Muscle of leg (tissue), 11 donors: Measurements from ENCODE around the gene PUS7L. TPM values are rescaled to one million over a fixed set of nuclear protein-coding genes. Genes with fewer than 3 reads are reported as not detected.

Experiments
- DNase-seq: peaks from one replicate; pipeline ENCODE4 v3.0.0; 2013
- H3K27ac ChIP-seq: one replicate; pipeline ENCODE4 v1.5.1; 2013; ENCODE audit warnings: mild to moderate bottlenecking, low read length, control low read depth
- H3K27me3 ChIP-seq: one replicate; pipeline ENCODE4 v1.6.1; 2013; ENCODE audit warnings: low read length; ENCODE audit not compliant: control insufficient read depth, insufficient read depth
- H3K36me3 ChIP-seq: one replicate; pipeline ENCODE4 v1.6.1; 2013; ENCODE audit warnings: low read length; ENCODE audit not compliant: control insufficient read depth, insufficient read depth
- H3K4me1 ChIP-seq: one replicate; pipeline ENCODE4 v1.6.1; 2013; ENCODE audit warnings: low read length; ENCODE audit not compliant: control insufficient read depth, insufficient read depth
- H3K4me3 ChIP-seq: one replicate; pipeline ENCODE4 v1.5.1; 2013; ENCODE audit warnings: low read length, control low read depth
- H3K9me3 ChIP-seq: replicated peaks from 2 replicates; pipeline ENCODE4 v1.6.1; 2013; ENCODE audit warnings: low read depth, low read length; ENCODE audit not compliant: control insufficient read depth
- WGBS: methylation state at CpG from one replicate; pipeline ENCODE4 v1.1.5; 2013; ENCODE audit warnings: missing lambda C conversion rate; ENCODE audit not compliant: insufficient coverage; 5-methylcytosine and 5-hydroxymethylcytosine counted together
- polyA plus RNA-seq, 8 donors: library from polyadenylated mRNA; unstranded; fragments of 120-200 nt; gene quantifications; one replicate each; pipeline versions ENCODE4 v1.2.1 to v1.2.3, GENCODE V29; 2013; ENCODE audit warnings: inconsistent platforms in 1 of 8, low replicate concordance in 1 of 8; ENCODE audit not compliant: insufficient read length in 8 of 8, insufficient read depth in 1 of 8
- total RNA-seq: library from RNA; stranded (reverse); fragments of 120-200 nt; gene quantifications from one replicate; pipeline ENCODE4 v1.2.4, GENCODE V29; 2013

The PUS7L gene
- total and polyA plus RNA-seq, 9 donors: 4.3 to 15.5 (median 7.5) TPM

DNA sequence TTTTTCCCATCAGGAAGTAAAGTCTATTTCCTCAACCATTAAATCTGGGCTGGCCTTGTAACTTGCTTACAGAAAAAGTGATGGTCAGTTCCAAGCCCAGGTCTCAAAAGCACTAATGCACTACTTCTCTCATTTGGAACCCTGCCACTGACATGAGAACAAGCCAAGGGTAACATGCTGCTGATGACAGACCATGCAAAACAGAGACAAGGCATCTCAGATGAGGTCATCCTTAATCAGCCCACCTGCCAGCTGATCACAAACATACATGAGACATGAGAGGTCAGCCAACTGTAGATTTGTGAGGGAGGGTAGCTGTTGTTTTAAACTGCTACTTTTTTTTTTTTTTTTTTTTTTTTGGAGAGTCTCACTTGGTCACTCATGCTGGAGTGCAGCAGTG is 31.4 kb upstream of the PUS7L start:
- Histone ChIP-seq H3K4me3 (no peak overlapping the region), H3K9me3 (no peaks in the 10 kb centered on the region), H3K36me3 (peaks cover 4% of the 10 kb centered on the region), H3K4me1 (peaks cover 5% of the 10 kb centered on the region), H3K27me3 (no peaks in the 10 kb centered on the region), H3K27ac (no peak overlapping the region)
- peak; percentile 82 for DNase-seq

DNA sequence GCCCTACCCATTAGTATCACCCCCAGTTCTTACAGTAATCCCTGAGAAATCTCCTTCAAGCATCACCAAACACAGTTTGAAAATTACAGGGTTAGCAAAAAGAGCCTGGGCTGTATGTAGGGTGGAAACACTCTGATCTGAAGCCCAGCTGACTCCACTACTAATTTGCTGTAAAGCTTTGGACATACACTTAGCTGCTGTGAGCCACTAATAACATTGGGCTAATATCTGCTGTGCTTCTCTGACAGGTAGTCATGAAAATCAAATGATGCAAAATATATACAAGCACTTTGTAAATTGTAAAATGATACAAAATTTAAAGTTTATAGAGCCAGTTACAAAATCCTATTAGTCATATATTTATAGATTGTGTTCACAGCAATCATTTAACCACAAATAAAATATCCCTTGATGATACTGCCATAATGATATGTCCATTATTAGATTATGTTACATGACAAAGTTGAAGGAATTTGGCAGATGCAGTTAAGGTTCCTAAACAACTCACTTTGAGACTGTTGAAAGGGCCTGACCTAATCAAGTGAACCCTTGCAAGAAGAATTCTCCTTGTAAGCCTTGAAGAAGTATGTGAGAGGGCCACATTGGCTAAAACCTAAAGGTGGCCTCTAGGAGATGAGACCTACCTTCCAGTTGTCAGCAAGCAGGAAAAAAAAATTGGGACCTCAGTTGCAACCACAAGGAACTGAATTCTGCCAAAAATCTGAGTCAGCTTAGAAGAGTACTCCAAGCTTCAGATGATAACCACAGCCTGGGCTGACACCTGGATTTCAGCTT is 28.5 kb upstream of the PUS7L start:
- Histone ChIP-seq H3K4me1 (peaks cover 5% of the 10 kb centered on the region), H3K36me3 (peaks cover 10% of the 10 kb centered on the region), H3K9me3 (no peaks in the 10 kb centered on the region), H3K27ac (no peak overlapping the region), H3K27me3 (no peaks in the 10 kb centered on the region), H3K4me3 (no peak overlapping the region)
- no peak for DNase-seq

DNA sequence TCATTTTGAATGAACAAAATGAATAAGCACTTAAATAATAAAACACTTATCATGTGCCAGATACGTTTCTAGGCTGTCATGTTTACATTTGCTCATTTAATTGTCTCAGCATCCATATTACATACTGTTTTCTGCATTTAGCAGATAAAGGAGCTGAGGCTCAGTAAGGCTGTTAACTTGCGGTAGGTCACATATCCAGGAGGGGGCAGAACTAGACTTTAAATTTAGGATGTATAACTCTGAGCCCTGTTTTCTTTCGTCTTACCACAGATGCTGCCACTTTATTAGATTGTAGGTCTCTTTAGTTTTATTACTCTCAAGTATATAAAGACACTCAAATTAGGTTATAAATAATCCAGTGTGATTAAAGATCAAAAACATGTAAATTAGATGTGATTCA is 17.9 kb upstream of the PUS7L start:
- no CpG with 5 or more reads among the region's 3 CpGs for whole genome bisulfite sequencing
- H3K36me3 ChIP-seq: peaks cover 4% of the 10 kb centered on the region

DNA sequence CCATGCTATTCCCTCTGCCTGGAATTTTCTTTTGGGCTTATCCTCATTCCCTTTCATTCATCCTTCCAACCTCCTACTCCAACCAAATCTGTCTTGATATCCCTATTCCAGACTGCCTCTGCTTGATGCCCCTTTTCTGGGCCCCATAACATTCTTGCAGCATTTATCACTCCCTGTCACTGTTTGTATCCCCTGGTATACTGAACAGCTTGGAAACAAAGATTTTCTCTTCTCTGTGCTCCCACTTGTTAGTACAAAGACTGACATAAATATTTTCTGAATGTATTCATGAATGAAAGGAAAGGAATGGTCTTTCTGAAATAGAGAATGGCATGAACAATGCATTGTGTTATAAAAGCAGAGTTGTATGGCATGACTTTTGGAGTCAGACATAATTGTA is 7.7 kb upstream of the PUS7L start:
- no peak overlapping the region for H3K4me3 ChIP-seq
- no peaks in the 10 kb centered on the region for H3K9me3 ChIP-seq

More for the DNA sequence above, 17.9 kb upstream of the PUS7L start:
- Histone ChIP-seq H3K9me3 (no peaks in the 10 kb centered on the region), H3K27ac (no peak overlapping the region), H3K4me3 (no peak overlapping the region), H3K27me3 (no peaks in the 10 kb centered on the region), H3K4me1 (no peaks in the 10 kb centered on the region)
- DNase-seq: peak; percentile 47

DNA sequence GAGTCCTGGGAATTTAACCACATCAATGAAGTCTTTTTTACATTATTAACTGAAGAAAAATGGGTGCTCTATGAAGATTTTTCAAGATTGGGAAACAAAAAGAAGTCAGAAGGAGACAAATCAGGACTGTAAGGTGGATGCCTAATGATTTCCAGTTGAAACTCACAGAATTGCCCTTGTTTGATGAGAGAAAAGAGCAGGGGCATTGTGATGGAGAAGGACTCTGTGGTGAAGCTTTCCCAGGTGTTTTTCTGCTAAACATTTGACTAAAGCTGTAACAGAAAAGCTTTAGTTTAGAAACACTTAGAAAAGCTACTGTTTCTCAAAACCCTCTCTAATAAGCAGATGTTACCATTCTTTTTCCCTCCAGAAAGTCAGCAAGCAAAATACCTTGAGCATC is 5.9 kb upstream of the PUS7L start:
- no peak overlapping the region for H3K4me3 ChIP-seq
- no peak overlapping the region for H3K27ac ChIP-seq
- peaks cover 7% of the 10 kb centered on the region for H3K4me1 ChIP-seq
- DNase-seq: no peak
- H3K36me3 ChIP-seq: no peaks in the 10 kb centered on the region
- no peaks in the 10 kb centered on the region for H3K9me3 ChIP-seq
- H3K27me3 ChIP-seq: no peaks in the 10 kb centered on the region

More for the DNA sequence above, 7.7 kb upstream of the PUS7L start:
- Histone ChIP-seq H3K27ac (no peak overlapping the region), H3K4me1 (no peaks in the 10 kb centered on the region), H3K27me3 (no peaks in the 10 kb centered on the region), H3K36me3 (peaks cover 5% of the 10 kb centered on the region)
- no peak for DNase-seq

DNA sequence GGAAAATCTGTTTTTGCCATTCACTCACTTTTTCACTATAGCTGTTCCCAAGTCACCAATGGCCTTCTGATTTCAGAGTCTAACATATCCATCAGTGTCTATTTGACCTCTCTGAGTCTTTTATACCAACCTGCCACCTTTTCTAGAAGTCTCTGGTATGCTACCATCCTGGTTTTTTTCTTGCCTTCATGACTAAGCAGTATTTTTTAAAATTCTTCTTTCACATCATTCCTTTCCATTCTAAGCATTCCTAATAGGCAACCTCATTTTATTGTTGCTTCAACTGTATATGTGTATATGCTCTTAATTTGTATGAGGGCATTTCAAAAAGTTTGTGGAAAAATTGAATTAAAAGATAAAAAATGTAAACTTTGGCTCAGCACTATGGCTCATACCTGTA is 5.2 kb upstream of the PUS7L start:
- Histone ChIP-seq H3K4me1 (peaks cover 10% of the 10 kb centered on the region), H3K9me3 (no peaks in the 10 kb centered on the region), H3K27me3 (no peaks in the 10 kb centered on the region), H3K27ac (no peak overlapping the region), H3K36me3 (no peaks in the 10 kb centered on the region), H3K4me3 (no peak overlapping the region)
- DNase-seq: no peak

DNA sequence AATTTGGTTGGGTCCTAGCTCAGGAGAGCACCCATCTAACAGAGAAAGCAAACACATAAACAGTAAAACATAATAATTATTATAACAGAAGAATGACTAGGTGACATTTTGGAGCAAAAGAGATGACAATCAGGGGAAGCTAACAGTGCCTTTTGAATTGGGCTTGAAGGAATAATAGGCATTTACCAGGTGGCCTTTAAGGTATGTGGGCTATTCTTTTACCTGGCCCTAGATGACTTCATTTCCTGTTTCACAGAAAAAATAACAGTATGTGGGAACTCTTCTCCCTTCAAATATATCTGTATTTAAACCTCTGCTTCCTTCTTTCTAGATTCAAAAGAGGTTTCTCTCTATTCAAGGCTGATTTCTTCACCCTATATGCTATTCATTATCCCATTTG is 4.0 kb upstream of the PUS7L start:
- H3K4me1 ChIP-seq: peaks cover 13% of the 10 kb centered on the region
- no peak for DNase-seq
- H3K4me3 ChIP-seq: no peak overlapping the region
- no peaks in the 10 kb centered on the region for H3K27me3 ChIP-seq
- no peaks in the 10 kb centered on the region for H3K9me3 ChIP-seq
- H3K36me3 ChIP-seq: no peaks in the 10 kb centered on the region
- no peak overlapping the region for H3K27ac ChIP-seq

DNA sequence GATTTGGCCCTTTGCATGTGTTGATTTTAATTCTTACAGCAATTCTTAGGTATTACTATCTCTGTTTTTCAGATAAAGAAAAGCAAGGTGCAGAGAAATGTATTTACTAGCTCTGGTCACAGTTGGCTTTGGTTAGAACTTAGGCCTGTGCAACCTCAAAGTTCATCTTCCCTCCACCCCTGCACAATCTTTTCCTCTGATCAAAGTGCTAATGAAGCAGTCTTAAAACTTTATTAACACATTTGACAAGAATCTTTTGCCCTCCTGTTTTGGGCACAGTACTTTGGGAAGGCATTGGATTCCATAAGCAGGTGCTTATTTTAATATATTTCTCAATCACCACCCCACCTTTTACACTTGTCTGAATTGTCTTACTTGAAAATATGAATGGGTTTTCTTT is 2.9 kb upstream of the PUS7L start:
- Histone ChIP-seq H3K27ac (no peak overlapping the region), H3K27me3 (no peaks in the 10 kb centered on the region), H3K4me1 (peaks cover 13% of the 10 kb centered on the region), H3K4me3 (no peak overlapping the region), H3K9me3 (no peaks in the 10 kb centered on the region), H3K36me3 (no peaks in the 10 kb centered on the region)
- no peak for DNase-seq

DNA sequence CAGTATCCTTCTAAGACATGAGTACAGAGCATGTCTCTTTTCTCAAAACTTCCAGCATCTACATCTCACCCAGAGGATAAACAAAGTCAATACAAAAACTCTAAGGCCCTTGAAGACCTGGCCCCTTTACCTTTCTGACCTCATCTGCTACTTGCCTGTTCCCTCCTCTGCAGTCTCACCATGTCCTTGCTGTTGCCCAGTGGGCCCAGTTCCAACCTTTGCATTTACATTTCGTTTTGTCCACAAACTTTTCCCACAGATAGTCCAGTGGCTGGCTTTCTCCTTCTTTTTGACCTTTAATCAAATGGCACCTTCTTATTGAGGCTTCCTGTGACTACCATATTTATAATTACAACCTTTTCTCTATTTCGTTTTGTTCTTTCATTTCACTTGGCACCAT is 1.8 kb upstream of the PUS7L start:
- Histone ChIP-seq H3K4me1 (peaks cover 13% of the 10 kb centered on the region), H3K9me3 (no peaks in the 10 kb centered on the region), H3K27ac (no peak overlapping the region), H3K27me3 (no peaks in the 10 kb centered on the region), H3K4me3 (no peak overlapping the region), H3K36me3 (no peaks in the 10 kb centered on the region)
- DNase-seq: no peak
- WGBS: 91% methylated on average over 1 of the region's 2 CpGs

DNA sequence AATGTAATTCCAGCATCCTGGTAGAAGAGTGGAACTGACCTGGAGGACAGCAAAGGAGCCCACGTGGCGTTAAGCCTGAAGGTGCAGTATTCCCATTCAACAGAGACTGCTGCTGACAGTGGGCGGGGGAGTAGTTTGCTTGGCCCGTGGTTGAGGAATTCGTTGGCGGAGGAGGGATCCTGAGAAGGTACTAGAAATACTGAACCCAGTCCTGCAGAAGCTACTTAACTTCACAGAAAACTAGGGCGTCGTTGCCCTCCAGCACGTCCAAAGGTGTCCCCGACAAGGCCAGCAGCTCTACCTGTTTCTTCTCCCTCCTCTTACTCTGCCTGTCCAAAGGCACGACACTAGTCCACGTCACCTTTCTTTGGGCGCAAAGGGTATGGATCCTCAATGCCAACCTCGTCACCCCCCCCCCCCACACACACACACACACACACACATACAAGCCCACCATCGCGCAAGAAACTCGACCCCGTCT is 303 bp downstream of the PUS7L start:
- Histone ChIP-seq H3K9me3 (no peaks in the 10 kb centered on the region), H3K4me3 (peak overlapping the region; percentile 97), H3K4me1 (peaks cover 13% of the 10 kb centered on the region), H3K36me3 (peaks cover 2% of the 10 kb centered on the region), H3K27me3 (no peaks in the 10 kb centered on the region), H3K27ac (peak overlapping the region; percentile 94)
- no peak for DNase-seq
- WGBS: 0% methylated on average over 10 of the region's 18 CpGs

DNA sequence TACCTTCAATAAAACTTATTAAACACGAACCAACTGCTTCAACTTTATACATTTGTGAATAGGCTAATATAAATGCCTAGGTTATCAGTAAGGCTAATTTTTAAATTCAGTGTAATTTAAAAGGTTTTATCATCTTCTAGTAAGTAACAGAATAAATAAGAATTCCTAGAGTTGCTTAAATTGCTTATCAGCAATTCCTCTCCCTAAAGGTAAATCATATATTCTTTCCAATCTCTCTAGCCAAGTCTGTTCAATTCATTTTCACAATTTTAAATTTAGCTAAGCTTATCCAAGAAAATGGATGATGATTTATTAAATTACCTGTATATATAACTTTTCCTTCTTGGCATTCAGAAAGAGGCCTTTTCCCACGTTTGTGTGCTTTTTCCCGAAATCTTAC is 4.6 kb downstream of the PUS7L start:
- no peak for DNase-seq
- no peak overlapping the region for H3K27ac ChIP-seq

More for the DNA sequence above, 4.6 kb downstream of the PUS7L start:
- Histone ChIP-seq H3K9me3 (peaks cover 4% of the 10 kb centered on the region), H3K4me1 (peaks cover 2% of the 10 kb centered on the region), H3K4me3 (no peak overlapping the region), H3K36me3 (peaks cover 4% of the 10 kb centered on the region), H3K27me3 (no peaks in the 10 kb centered on the region)
- no CpG with 5 or more reads among the region's 3 CpGs for WGBS
